HepG2 (cell line): ENCODE data around the gene EPB41L1. TPM values are rescaled to one million over a fixed set of nuclear protein-coding genes. Genes with fewer than 3 reads are reported as not detected.

Source experiments
- HINFP ChIP-seq: sonication (generic); formaldehyde crosslinking; IDR thresholded peaks from 2 replicates; pipeline ENCODE4 v1.4.0; 2020; ENCODE audit warnings: low read depth, mild to moderate bottlenecking, missing genetic modification reagents
- KLF6 ChIP-seq: IDR thresholded peaks from 2 replicates; pipeline ENCODE4 v1.8.0; 2016; ENCODE audit warnings: missing biosample characterization, missing genetic modification reagents
- SNAPC4 ChIP-seq: sonication (generic); formaldehyde crosslinking; IDR thresholded peaks from 2 replicates; pipeline ENCODE4 v1.4.0; 2020; ENCODE audit warnings: mild to moderate bottlenecking, missing genetic modification reagents
- TCF7L2 ChIP-seq: IDR thresholded peaks from 2 replicates; pipeline ENCODE4 v1.6.1; 2011; ENCODE audit warnings: mild to moderate bottlenecking, low read depth, low read length, moderate library complexity
- UBTF ChIP-seq: sonication (generic); formaldehyde crosslinking; IDR thresholded peaks from 2 replicates; pipeline ENCODE4 v1.4.0; 2020; ENCODE audit warnings: mild to moderate bottlenecking, missing genetic modification reagents
- ZFP36L1 ChIP-seq: sonication (generic); formaldehyde crosslinking; IDR thresholded peaks from 2 replicates; pipeline ENCODE4 v1.8.0; 2022; ENCODE audit warnings: mild to moderate bottlenecking, missing genetic modification reagents, moderate library complexity
- ZHX2 ChIP-seq, 2 experiments: sonication (generic) in 1 of 2; formaldehyde crosslinking in 1 of 2; IDR thresholded peaks; 2 replicates each; pipeline versions ENCODE4 v1.6.1 to v1.9.0; 2014 to 2022; ENCODE audit warnings: antibody characterized with exemption in 1 of 2, borderline replicate concordance in 1 of 2, inconsistent platforms in 1 of 2, low read depth in 1 of 2, missing genetic modification reagents in 1 of 2
- ZNF530 ChIP-seq: sonication (generic); formaldehyde crosslinking; IDR thresholded peaks from 2 replicates; pipeline ENCODE4 v1.5.0; 2020; ENCODE audit warnings: low read depth, mild to moderate bottlenecking, missing genetic modification reagents
- ZNF749 ChIP-seq: sonication (generic); formaldehyde crosslinking; IDR thresholded peaks from 2 replicates; pipeline ENCODE4 v1.8.0; 2022; ENCODE audit warnings: mild to moderate bottlenecking, missing genetic modification reagents, moderate library complexity, borderline replicate concordance
- polyA plus RNA-seq, 8 experiments: library from polyadenylated mRNA; depleted of rRNA in 3 of 8; stranded (reverse) in 7 of 8; unstranded in 1 of 8; fragments of >200 nt; fragmentation: Illumina TruSeq in 4 of 8; extraction: Trizol in 4 of 8; gene quantifications; 2 replicates each; pipeline versions ENCODE4 v1.2.1 to v1.2.3, GENCODE V29; 2011 to 2016; ENCODE audit warnings: low read depth in 4 of 8, missing spikeins in 1 of 8, mixed read lengths in 1 of 8; ENCODE audit not compliant: insufficient read depth in 1 of 8
- total RNA-seq, 5 experiments: library from RNA; depleted of rRNA; stranded (reverse); fragments of >200 nt; fragmentation: Illumina TruSeq; extraction: Trizol; gene quantifications; 2 replicates each; pipeline ENCODE4 v1.2.3, GENCODE V29; 2016; ENCODE audit warnings: low read depth in 1 of 5

EPB41L1 gene
- total and polyA plus RNA-seq, 2 of the 13 experiments (the other 11 are each of a cell fraction or from before 2014, with no cell fraction given), result 16.7 to 39.0 TPM

GRCh38 chr20:36236786-36237121 lies 82.2 kb downstream of the EPB41L1 start (continued):
- TF ChIP-seq ZHX2 (IDR thresholded peaks at IDR 0.05; ENCODE audit: low read depth), result no peak
- TF ChIP-seq ZHX2 (CRISPR knock-in tag; IDR thresholded peaks at IDR 0.05; ENCODE audit: borderline replicate concordance), result no peak
- no peak for TF ChIP-seq KLF6 (CRISPR knock-in tag)
- TF ChIP-seq ZNF749, result 0 out of 2 replicates have a peak, but pooled peaks have one; percentile 16
- TF ChIP-seq UBTF (CRISPR knock-in tag), result no peak; the same call in 1 of the 2 replicates
- TF ChIP-seq HINFP (CRISPR knock-in tag), result peak; percentile 10; the same call in 1 of the 2 replicates
- TF ChIP-seq SNAPC4 (CRISPR knock-in tag), result no peak
- no peak for TF ChIP-seq ZNF530 (CRISPR knock-in tag)
- TF ChIP-seq ZFP36L1 (CRISPR knock-in tag), result 0 out of 2 replicates have a peak, but pooled peaks have one; percentile 29
- no peak for TF ChIP-seq TCF7L2
